Stimulated activated CD8-positive, alpha-beta memory T cell treated with anti-CD3 and anti-CD28 coated beads, Interleukin-15, amount 100 ng/mL, for 1 hour (primary cell): ENCODE results near the gene CFL2.
"Not testable (repeated sequence)": the region's sequence is repeated elsewhere in the genome, so short reads cannot be mapped to it uniquely, and the experiment has no call there.

Experiments
- DNase-seq: peaks from one replicate; pipeline ENCODE4 v3.0.0-alpha.2; 2020; ENCODE audit warnings: low read depth

The CFL2 gene

DNA sequence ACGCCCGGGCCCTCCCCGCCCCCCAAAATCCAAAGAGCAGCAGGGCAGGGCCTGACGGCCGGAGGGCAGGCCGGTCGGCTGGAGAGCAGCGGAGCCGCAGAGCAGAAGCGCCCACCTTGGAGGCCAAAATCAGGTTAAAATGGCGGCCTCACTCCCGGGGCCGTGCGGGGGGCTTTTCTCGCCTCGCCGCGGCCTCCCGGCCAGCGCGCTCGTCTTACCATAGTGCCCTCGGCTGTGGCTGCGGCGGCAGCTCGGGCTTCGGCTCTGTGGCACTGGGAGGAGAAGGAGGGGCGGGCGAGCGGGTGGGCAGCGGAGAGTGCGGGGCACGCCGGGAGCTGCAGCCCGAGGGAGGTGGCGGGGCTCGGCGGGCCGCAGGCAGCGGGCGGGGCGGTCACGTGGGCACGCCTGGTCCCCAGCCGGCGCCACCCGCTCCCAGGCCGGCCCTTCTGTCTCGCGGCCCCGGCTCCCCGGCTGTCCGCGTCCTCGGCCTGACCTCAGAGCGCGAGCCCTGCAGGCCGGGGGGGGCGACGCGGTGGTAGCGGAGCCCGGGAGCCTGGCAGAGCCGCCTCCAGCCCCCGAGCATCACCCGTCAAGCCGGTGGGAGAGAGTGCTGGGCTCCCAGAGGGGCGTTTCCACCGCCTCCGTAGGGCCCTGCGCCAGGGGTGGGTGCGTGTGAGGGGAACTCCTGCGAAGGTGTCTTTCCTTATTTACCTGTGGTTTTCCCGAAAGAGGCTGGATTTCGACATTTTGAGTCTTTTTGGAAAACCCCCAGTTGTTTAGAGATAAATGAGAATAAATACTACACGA lies at the start of gene CFL2:
Gene CFL2 (minus strand): TSS at position 274 of the 807 bp plus-strand sequence. CDS start 53 bp downstream, at position 221.
- peak; percentile 45 for DNase-seq

DNA sequence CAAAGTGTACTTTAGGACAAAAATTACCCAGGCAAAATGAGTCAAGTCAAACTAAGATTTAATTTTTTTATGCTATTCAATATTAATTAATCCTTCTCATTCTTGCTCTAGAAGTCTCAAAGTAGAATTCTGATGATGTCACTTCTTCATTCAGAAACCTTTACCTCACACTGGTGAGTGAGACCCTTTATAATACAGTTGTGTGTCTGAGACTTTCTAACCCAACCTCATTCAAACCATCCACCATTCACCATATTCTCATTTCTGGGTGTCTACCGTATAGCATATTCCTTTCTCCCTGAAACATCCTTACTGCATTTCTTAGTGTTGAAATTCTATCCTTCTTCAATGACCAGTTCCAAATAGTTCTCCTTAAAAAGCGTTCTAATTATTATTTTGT lies 40.8 kb upstream of the CFL2 start:
- no peak for DNase-seq

DNA sequence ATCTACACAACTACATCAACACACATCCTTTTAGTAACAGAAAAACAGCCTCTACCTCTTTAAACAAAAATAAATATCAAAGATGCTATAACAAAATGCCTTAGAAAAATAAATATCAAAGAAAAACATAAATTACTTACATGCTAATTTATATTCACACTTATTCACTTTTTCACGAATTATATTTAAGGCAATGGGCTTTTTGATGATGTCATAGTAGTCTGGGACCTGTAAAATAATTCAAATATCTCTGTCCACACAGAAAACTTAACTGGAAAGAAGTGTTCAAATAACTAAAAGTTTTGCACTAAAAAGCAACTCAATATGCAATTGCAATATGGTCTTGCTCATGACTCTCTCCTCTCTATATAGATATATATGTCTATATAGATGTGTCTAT lies 40.3 kb upstream of the CFL2 start:
- DNase-seq: no peak

DNA sequence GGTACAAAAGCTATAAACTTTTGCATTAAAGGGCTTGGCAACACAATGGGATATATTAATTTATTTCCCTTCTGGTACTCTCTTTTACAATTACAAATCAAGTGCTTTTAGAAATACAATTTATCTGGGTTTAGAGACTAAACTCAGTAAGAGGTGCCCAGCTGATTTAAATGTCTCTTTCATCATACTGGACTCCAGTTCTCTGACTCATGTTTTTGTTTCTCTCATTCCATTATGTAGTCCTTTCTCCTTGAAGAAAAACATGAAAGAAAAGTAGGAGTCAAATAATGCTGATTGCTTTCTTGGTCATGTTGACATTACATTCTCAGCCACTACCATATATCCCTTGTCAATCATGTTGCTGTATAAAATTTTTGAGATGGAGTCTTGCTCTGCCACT lies 36.3 kb upstream of the CFL2 start:
- DNase-seq: no peak

DNA sequence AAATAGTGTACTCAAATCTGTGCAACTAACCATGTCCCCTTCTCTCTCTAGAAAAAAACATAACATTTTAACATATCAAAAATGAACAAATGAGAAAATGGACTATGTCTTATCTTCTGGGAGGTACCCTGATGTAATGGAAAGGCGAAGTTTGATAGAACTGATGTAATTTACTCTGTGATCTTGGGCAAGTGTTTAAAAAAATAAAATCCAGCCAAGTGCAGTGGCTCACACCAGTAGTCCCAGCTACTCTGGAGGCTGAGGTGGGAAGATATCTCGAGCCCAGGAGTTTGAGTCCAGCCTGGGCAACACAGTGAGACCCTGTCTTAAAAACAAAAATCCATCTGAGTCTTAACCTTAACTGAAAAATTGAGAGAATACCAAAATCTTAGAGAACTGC lies 35.8 kb upstream of the CFL2 start:
- no peak for DNase-seq

DNA sequence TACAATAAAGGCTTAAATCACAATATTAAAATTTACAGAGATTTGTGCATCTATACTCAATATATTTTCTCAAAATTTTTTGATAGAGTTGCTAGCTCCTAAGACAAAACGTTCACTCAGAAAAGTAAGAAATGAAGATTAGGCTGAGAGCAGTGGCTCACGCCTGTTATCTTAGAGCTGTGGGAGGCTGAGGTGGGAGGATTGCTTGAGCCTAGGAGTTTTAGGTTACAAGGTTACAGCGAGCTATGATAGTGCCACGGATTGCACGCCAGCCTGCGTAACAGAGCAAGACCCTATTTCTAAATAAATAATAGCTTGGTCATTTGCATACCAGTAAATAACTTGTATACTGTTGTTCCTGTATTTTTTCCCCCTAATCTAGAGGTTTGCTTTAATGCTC lies 35.0 kb upstream of the CFL2 start:
- DNase-seq: no peak

DNA sequence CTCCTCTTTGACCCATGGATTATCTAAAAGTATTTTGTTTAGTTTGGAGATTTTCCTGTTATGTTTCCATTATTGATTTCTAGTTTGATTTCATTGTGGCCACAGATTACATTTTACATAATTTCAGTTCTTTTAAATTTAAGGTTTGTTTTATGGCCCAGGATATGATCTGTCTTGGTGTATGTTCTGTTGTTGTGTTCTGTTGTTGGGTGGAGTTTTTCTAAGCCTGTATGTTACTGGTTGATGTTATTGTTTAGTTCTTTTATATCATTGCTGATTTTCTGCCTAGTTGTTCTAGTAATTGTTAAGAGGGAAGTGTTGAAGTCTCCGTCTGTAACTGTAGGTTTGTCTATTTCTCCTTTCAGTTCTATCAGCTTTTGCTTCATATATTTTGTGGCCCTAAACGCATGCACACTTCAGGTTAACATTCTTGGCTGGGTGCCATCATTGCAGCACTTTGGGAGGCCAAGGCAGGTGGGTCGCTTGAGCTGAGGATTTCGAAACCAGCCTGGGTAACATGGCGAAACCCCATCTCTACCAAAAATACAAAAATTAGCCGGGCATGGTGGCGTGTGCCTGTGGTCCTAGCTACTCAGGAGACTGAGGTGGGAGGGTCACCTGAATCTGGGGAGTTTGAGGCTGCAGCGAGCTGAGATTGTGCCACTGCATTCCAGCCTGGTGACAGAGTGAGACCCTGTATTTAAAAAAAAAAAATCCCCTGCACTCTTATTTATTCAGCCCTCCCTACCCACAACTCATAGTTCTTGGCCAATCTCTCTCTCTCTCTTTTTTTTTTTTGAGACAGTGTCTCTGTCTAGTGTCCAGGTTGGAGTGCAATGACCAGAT lies 28.1 kb upstream of the CFL2 start:
- DNase-seq: no peak

DNA sequence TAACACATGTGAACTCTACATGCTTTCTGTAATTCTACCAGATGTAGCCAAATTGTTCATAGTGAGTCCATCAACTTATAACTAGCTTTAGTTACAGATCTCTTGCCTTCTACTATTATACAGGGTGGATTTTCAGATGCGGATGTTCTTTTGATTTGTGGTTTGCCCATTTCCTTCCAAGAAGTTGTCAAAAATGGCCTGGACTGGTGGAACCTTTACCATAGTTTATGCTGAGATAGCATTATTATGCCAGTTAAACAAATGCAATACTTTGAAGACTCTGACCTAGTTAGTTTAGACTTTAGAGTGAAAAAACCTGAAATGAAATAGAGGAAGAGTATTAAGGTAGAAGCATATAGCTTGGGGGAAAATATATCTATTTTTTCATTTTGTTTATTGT lies 27.4 kb upstream of the CFL2 start:
- DNase-seq: no peak

DNA sequence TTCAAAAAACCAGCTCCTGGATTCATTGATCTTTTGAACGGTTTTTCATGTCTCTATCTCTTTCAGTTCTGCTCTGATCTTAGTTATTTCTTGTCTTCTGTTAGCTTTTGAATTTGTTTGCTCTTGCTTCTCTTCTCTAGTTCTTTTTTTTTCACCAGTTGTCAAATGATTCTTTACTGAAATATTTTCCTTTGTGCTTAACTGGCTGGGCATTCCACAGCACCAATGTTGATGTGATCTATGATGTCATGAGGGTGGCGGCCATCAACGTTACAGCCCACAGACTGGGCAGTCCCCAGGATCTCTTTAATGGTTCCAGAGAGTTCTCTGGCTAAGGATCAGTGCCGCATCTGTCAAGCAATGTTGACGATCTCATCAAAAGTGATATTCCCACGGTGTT lies 25.7 kb upstream of the CFL2 start:
- DNase-seq: not testable (repeated sequence)

DNA sequence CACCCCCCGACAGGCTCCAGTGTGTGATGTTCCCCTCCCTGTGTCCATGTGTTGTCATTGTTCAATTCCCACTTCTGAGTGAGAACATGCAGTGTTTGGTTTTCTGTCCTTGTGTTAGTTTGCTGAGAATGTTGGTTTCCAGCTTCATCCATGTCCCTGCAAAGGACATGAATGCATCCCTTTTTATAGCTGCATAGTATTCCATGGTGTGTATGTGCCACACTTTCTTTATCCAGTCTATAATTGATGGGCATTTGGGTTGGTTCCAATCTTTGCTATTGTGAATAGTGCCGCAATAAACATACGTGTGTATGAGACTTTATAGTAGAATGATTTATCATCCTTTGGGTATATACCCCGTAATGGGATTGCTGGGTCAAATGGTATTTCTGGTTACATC lies 22.7 kb upstream of the CFL2 start:
- DNase-seq: not testable (repeated sequence)

DNA sequence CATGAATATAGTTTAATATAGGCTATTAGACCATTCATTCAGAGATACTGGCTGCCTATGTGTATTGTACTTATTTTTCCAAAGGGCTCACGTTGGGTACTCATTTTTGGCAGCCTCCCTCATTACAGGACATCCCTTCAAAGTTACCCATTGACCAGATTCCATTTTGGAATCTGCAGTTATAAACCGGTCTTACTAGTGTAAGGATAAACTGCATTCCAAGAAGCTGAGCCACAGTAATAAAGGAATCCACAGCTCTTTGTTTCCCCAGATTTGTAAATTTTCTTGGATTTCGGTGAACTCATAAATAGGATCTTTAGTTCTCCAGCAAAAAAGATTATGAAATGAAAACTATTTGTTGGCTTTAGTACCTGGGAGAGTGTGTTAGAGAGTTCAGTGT lies 18.9 kb upstream of the CFL2 start:
- DNase-seq: no peak

DNA sequence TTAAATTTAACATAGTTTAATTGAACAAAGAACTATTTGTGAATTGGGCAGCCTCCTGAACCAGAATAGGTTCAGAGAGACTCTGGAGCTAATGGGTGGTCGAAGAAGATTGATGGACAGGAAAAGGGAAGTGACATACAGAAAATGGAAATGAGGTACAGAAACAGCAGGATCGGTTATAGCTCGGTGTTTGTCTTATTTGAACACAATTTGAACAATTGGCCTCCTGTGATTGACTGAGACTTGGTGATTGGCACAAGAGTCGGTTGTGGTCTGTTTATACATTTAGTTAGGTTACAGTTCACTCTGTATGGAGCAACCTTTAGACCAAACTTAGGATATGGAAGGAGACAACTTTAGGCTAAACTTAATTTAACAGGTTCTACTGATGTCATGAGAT lies 18.4 kb upstream of the CFL2 start:
- DNase-seq: no peak

DNA sequence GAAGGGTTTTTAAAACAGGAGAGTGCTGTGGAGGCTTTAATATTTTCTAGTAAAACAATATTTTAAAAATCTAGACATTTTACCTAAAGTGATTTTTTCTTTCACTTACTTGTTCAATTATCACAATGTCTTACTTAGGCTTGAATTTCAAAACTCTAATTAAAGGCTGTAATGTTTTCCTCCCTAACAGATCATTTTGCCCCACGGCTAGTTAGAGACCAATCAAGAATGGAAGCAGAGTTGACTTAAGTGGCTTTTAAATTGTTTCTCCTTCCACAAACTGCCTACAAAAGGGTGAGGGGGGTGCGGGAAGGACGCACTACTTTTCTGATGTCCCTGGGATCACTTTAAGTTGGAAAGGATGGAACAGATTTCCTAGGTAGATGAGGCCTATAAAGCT lies 9.5 kb upstream of the CFL2 start:
- no peak for DNase-seq

DNA sequence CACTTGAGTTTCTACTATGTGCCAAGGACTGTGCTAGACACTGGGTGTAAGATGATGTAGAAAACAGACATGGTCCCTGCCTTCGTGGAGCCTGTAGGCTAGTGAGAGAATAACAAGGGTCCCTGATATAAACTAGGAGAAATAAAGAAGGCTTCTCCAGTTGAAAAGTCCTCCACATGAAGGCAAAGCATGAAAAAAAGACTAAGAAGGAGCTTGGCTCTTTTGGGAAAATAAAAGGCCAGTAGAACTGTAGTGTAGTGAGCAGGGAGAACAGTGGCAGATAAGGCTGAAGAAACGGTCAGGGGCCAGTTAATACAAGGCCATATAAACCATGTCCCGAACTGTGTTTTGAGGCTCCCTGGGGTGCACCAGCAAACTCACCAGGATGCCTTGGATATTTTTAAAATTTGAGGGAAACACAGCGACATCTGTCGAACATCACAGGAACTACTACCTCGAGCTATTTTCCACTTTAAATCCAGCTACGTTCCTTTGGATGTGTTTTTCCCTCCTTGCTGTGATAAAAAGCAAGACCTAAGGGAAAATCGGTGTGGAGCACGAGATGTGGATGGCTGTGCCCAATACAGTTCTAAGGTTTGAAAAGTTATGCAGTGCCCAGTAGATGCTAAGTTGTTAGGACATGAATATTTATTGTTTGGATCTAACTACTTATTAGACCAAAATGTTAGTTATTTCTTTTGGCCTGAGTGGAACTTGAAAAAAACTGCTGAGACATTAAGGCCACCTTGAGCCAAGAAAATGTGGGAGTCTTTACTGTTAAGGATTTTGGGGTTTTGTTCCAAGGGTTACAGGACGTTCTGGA lies 8.5 kb upstream of the CFL2 start:
- DNase-seq: peak; percentile 8

DNA sequence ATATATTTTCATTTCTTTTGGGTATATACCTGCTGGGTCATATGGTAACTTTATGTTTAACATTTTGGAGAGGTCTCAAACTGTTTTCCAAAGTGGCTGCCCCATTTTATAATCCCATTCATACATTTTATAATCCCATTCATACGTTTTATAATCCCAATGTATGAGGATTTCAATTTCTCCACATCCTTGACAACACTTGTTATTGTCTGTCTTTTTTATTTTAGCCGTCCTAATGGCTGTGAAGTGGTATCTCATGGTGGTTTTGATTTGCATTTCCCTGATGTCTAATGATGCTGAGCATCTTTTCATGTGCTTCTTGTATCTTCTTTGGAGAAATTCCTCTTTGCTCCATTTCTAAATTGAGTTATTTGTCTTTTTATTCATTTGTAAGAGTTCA lies 6.7 kb upstream of the CFL2 start:
- no peak for DNase-seq

DNA sequence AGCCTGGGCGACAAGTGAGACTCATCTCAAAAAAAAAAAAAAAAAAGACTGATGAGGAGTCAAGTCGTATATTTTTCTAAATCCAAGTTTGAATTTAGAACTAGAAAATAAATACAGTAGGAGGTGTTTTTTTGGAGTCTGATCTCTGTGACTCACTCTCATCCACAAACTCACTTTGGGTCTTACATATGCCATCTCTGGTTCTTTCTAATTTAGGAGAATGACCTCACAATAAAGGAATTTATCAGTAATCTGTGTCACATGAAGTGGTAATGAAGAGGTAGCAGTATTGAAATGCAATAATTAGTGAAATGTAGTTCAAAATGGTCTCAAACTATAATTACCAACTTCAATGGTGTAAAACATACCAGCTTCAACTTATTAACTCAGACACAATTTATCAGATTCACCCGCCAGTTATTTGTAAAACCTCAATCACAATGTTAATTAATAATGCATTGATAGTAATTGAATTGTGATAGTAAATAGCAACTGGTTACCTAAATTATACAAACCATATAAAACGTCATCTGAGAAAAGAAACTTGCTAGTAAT lies 4.4 kb upstream of the CFL2 start:
- no peak for DNase-seq

DNA sequence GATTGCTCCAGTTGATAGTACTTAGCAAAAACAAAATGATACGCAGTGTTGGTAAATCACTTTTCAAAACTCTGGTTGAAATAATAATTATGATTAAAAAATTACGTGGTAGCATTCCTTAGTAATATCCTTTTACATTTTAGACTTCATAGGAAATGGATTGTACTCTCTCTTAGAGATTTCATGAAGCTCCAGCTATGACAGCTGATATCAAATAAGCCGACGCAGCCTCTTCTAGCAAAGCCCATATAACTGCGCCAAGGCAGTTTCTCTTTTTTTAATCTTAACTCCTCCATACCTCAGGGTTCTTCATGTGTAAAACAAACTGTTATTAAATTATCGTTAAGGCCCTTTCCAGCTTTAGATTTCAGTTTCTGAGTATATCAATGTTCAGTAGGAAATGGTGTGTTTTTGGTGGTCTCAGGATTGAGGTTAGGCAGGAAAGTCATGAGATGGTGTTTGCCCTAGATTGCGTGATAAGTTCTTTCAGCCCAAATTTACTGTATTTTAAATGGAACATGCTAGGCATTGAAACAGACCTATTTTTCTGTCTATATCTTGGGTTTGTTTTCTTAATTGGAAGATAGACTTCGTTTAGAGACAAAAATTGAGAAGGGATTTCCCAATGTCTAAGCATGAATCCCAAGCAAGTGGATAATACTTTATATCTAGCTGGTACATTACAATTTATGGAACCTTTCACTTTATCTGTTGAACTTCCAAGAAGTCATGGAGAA lies 902 bp upstream of the CFL2 start:
- no peak for DNase-seq

DNA sequence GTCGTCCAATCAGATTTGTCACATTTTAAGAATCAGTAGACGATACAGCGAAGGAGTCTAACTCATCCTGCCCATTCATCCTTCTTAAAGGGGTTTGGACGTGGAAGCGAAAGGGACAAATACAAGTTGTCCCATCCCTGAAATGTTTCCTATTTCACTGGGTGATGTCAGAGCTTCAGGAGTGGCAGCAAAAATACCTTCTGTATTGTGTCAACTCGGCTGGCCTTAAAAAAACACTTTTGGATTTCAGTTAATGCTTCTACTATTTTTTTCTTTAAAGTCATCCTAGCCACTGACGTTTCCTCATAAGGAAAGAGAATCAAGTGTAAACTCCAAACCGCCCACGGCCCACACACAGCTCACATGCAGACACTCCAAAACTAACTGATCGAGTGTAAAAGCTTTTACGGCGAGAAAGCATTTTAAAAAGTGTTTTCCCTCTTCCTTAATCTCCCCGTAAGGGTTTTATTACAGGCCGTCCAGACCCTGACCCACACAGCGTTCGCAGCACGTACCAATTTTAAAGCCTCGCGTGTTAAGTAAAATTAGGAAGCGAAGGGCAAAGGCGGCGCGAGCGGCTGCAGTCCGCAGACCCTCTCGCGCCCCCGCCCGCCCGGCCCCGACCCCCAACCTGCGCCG lies 593 bp downstream of the CFL2 start:
- no peak for DNase-seq

DNA sequence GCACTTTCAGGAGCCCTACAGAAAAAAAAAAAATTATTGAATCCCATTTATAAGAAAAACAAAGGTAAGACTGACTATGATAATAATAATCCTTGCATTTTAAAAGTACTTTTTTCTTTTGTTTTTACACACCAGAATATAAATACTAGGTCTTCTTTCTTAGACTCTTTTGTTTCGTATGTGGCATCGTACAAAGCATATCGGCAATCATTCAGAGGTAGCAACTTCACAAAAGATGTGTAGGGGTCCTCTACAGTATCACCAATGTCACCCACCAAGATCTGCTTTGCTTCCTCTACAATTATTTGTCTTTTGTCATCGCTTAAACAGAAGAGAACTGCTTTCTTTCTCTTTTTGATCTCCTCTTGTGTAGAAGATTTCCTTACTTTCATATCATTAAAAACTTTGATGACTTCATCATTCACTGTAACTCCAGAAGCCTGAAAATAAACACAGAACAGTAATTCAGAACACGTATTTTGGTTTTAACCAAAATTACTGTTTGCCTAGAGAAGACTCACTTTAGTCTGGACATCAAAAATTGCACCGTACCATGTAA lies 1.2 kb downstream of the CFL2 start:
- no peak for DNase-seq

DNA sequence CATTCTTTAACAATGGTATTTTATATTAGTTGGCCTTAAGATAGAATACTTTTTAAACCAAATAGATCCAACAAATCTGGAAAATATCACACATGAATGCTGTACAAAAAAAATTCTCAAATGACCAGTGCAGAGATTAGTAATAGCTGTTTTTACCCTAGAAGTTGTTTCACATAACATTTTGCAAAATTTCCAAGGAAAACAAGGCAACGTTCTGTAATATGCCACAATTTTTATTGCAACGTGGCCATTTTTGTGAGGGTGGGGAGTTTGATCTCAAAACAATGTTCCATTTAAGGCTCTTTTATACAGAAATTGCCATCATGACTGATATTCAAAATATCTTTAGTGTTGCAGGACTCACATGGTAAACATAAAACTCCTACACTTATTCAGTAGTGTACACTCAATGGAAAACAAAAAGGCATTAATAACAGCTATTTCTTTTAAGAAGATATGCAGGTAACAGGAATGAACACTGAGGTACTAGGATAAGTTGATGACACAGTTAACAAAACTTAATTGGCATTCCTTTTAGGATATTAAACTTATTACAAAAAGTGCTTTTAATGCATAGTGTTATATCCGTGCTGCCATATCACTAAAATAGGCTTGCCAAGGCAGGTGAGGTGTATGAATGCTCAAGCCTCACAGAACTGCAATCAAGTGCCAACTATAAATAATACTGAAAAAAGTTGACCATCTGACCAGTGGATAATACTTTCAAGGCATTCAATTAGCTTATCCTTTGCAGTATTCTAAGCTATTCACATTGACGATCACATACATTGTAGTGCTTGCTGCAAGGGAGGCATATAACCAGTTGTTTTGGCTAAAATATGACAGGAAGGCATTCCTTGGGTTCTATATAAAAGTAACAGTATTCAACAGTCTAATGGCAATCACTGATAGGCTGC lies 2.3 kb downstream of the CFL2 start:
- no peak for DNase-seq
